IPS-18a (cell line): ENCODE results near the gene MIEF2.

Experiments used
- H3K27ac ChIP-seq: one replicate; pipeline ENCODE4 v1.5.1; 2013; ENCODE audit warnings: low read length
- H3K27me3 ChIP-seq: one replicate; pipeline ENCODE4 v1.6.1; 2013; ENCODE audit warnings: mild to moderate bottlenecking, low read length; ENCODE audit not compliant: control insufficient read depth, insufficient read depth
- H3K36me3 ChIP-seq: one replicate; pipeline ENCODE4 v1.6.1; 2013; ENCODE audit warnings: low read depth, low read length; ENCODE audit not compliant: control insufficient read depth
- H3K4me1 ChIP-seq: one replicate; pipeline ENCODE4 v1.6.1; 2013; ENCODE audit warnings: low read depth, low read length; ENCODE audit not compliant: control insufficient read depth
- H3K4me3 ChIP-seq: one replicate; pipeline ENCODE4 v1.5.1; 2013; ENCODE audit warnings: low read length
- H3K9ac ChIP-seq: one replicate; pipeline ENCODE4 v1.6.1; 2013; ENCODE audit warnings: mild to moderate bottlenecking, low read length, moderate library complexity
- H3K9me3 ChIP-seq: one replicate; pipeline ENCODE4 v1.6.1; 2013; ENCODE audit warnings: low read depth, low read length; ENCODE audit not compliant: control insufficient read depth

Gene MIEF2

DNA sequence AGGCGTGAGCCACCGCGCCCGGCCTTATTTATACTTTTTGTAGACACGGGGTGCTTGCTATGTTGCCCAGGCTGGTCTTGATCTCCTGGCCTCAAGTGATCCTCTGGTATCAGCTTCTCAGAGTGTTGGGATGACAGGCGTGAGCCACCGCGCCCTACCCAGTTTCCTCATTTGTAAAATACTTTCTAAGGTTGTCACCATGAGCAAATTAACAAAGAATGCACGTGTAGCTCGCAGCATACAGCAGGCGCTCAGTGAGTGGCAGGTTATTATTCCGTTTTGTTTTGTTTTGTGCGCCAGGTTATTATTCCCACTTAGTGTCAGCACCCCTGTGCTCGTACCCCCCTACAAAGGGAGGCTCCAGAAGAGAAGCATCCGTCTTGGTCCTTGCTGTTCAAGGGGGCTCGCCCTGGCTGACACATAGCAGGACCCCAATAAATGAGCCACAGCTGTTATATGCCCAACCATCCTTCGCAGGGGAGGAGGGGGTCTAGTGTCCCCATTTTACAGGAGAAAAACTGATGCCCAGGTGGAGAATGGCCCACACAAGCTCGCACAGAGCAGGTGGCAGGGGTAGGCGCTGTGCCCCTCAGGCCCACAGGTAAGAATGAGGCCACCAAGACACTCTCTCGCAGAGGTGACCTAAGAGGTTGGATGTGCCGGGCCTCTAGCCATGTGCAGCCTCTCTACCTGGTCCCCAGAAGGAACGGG is 686 bp upstream of the MIEF2 start:
- H3K4me3 ChIP-seq, result peak overlapping the region; percentile 74
- H3K4me1 ChIP-seq, result peaks cover 13% of the 10 kb centered on the region
- H3K9me3 ChIP-seq, result no peaks in the 10 kb centered on the region
- peaks cover 27% of the 10 kb centered on the region for H3K36me3 ChIP-seq
- H3K27ac ChIP-seq, result no peak overlapping the region
- no peak overlapping the region for H3K9ac ChIP-seq
- no peaks in the 10 kb centered on the region for H3K27me3 ChIP-seq

GRCh38 chr17:18261146-18261515 is 669 bp downstream of the MIEF2 start:
- Histone ChIP-seq H3K9ac (peak overlapping the region; percentile 67), H3K36me3 (peaks cover 21% of the 10 kb centered on the region), H3K27ac (peak overlapping the region; percentile 29), H3K27me3 (no peaks in the 10 kb centered on the region), H3K4me3 (peak overlapping the region; percentile 74), H3K4me1 (peaks cover 13% of the 10 kb centered on the region), H3K9me3 (no peaks in the 10 kb centered on the region)

GRCh38 chr17:18261659-18262058 is 1.2 kb downstream of the MIEF2 start:
- H3K4me1 ChIP-seq, result peaks cover 12% of the 10 kb centered on the region
- H3K9me3 ChIP-seq, result no peaks in the 10 kb centered on the region
- peaks cover 17% of the 10 kb centered on the region for H3K36me3 ChIP-seq
- H3K4me3 ChIP-seq, result peak overlapping the region; percentile 74
- peak overlapping the region; percentile 67 for H3K9ac ChIP-seq
- H3K27me3 ChIP-seq, result no peaks in the 10 kb centered on the region
- no peak overlapping the region for H3K27ac ChIP-seq

GRCh38 chr17:18262111-18262510 is 1.6 kb downstream of the MIEF2 start:
- Histone ChIP-seq H3K9me3 (no peaks in the 10 kb centered on the region), H3K27ac (no peak overlapping the region), H3K4me3 (no peak overlapping the region), H3K9ac (no peak overlapping the region), H3K27me3 (no peaks in the 10 kb centered on the region), H3K4me1 (peaks cover 7% of the 10 kb centered on the region), H3K36me3 (peaks cover 17% of the 10 kb centered on the region)

DNA sequence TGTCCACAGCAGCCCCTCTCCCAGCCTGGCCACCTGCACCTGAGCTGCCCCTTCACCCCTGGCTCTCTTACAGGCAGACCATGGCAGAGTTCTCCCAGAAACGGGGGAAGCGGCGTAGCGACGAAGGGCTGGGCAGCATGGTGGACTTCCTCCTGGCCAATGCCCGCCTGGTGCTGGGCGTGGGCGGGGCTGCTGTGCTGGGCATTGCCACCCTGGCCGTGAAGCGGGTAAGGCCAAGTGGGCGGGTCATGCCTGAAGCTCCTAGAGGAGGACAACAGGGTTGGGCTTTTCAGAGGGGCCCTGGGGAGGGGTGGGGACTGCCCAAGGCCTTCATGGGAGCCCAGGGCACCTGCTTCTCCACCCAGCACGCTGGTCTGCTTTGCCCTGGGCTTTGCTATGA is 2.2 kb downstream of the MIEF2 start:
- H3K4me1 ChIP-seq, result peaks cover 5% of the 10 kb centered on the region

DNA sequence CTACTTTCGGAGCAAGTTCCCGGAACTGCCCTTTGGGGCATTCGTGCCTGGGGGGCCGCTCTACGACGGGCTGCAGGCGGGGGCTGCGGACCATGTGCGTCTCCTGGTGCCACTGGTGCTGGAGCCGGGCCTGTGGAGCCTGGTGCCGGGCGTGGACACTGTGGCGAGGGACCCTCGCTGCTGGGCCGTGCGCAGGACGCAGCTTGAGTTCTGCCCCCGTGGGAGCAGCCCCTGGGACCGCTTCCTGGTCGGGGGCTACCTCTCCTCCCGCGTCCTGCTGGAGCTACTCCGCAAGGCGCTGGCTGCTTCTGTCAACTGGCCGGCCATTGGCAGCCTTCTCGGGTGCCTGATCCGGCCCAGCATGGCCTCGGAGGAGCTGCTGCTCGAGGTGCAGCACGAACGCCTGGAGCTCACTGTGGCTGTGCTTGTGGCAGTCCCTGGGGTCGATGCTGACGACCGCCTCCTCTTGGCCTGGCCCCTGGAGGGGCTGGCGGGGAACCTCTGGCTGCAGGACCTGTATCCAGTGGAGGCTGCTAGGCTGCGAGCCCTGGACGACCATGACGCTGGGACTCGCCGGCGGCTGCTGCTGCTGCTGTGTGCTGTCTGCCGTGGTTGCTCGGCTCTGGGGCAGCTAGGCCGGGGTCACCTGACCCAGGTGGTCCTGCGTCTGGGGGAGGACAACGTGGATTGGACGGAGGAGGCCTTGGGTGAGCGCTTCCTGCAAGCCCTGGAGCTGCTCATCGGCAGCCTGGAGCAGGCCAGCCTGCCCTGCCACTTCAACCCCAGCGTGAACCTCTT is 3.6 kb downstream of the MIEF2 start:
- Histone ChIP-seq H3K4me1 (peaks cover 9% of the 10 kb centered on the region), H3K4me3 (no peak overlapping the region), H3K27me3 (no peaks in the 10 kb centered on the region), H3K9ac (no peak overlapping the region), H3K9me3 (no peaks in the 10 kb centered on the region), H3K27ac (no peak overlapping the region), H3K36me3 (peaks cover 17% of the 10 kb centered on the region)

More for the DNA sequence above, 2.2 kb downstream of the MIEF2 start:
- H3K9me3 ChIP-seq, result no peaks in the 10 kb centered on the region
- H3K9ac ChIP-seq, result no peak overlapping the region
- no peaks in the 10 kb centered on the region for H3K27me3 ChIP-seq
- no peak overlapping the region for H3K4me3 ChIP-seq
- H3K27ac ChIP-seq, result no peak overlapping the region
- H3K36me3 ChIP-seq, result peaks cover 17% of the 10 kb centered on the region

DNA sequence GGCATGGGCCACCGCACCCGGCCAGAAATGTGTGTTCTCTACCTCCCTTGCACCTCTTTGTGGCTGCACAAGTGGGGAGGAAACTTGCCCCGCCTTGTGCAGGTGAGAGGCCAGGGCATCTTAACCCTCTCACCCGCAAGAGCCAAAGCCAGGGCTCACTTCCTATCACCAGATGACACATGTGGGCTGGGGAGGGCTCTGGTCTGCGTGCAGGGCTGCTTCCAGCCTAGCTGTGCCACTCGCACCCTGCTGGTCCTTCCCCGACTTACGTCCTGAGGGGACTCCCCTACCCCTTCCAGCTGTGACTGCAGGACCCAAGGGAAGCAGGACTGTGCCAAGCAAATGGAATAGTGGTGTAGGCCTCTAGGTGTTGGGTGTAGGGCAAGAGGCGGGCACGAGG is 6.9 kb downstream of the MIEF2 start:
- peaks cover 21% of the 10 kb centered on the region for H3K36me3 ChIP-seq
- H3K27ac ChIP-seq, result no peak overlapping the region
- no peak overlapping the region for H3K4me3 ChIP-seq
- H3K27me3 ChIP-seq, result no peaks in the 10 kb centered on the region
- H3K4me1 ChIP-seq, result peaks cover 4% of the 10 kb centered on the region
- no peaks in the 10 kb centered on the region for H3K9me3 ChIP-seq
- no peak overlapping the region for H3K9ac ChIP-seq

DNA sequence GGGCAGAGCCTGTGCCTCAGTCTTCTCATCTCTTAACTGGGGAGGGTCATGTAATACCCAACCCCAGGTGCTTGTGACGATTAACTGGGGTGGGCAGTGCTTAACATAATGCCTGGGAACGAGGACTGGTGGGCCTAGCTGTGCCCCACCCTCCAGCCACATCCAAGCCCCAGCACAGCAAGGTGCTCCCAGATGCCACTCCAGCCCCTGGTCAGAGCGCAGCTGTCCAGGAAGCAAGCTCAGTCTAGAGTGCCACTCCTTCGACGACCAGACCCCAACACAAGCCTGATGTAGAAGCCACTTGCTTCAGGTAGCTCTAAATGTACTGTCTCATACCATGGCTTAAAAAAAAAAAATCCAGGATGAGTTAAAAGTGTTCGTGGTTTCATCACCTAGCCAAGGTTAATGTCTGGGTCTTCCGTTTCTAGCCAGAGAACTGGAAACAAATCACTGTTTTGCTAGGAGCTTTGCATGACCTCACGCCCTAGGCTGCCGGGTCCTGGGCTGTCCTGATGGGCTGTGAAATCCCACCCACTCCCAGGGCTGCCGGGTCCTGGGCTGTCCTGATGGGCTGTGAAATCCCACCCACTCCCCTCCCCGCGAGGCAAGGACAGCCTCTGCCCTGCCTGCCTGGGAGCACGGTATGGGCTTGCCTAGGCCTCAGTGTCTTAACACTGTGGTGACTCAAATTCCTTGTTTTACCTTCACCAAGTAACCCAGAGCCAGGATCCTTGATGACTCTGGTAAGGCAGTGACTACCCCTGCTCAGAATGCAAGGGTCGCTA is 7.7 kb downstream of the MIEF2 start:
- Histone ChIP-seq H3K4me1 (peaks cover 4% of the 10 kb centered on the region), H3K27me3 (no peaks in the 10 kb centered on the region), H3K4me3 (no peak overlapping the region), H3K9me3 (no peaks in the 10 kb centered on the region), H3K36me3 (peaks cover 21% of the 10 kb centered on the region), H3K27ac (no peak overlapping the region), H3K9ac (no peak overlapping the region)

DNA sequence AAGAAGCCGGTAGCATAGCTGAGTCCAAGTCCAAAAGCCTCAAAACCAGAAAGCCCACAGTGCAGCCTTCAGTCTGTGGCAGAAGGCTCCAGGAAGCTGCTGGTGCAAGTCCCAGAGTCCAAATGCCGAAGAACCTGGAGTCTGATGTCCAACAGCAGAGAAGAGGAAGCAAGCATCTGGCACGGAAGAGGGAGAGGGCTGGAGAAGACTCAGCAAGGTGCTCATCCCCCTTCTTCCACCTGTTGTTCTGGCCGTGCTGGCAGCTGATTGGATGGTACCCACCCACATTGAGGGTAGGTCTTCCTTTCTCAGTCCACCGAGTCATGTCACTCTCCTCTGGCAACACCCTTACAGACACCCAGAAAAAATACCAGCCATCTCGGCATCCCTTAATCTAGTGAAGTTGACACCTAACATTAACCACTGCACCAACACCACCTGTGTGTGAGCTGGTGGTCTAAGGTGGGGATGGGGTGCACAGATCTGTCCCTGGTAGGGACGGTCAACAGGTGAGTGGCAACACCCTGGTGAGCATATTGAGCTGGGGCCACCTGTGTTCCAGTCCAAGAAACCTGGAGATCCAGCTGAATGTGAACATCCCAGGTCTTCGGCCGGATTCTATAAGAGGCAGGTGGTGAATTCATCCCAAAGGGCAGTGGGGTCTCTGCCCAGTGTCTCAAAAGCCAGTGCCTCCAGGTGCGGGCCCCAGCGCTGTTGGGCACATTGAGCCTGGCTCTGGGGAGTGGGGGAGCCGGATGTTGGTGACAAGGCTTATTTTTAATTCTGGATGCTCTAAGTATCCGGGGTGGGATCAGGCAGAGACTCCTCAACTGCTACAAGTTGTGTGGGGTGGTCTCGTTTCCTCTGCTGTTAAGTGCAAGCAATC is 9.8 kb downstream of the MIEF2 start:
- Histone ChIP-seq H3K9me3 (no peaks in the 10 kb centered on the region), H3K4me3 (no peak overlapping the region), H3K27ac (no peak overlapping the region), H3K27me3 (no peaks in the 10 kb centered on the region), H3K36me3 (peaks cover 20% of the 10 kb centered on the region), H3K4me1 (peaks cover 4% of the 10 kb centered on the region), H3K9ac (no peak overlapping the region)

DNA sequence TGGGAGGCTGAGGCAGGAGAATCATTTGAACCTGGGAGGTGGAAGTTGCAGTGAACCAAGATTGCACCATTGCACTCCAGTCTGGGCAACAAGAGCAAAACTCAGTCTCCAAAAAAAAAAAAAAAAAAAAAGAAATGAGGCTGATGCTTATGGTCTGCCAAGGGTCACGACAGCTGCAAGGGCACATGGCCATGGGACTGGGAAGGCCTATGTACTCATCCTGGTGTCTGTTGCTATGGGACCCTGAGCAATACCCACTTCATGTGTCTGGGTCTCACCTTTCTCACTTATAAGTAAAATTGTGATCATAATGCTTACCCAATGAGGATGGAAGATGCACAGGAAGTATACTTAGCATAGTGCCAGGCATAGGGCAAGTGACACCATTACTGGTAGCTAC is 16.6 kb downstream of the MIEF2 start:
- Histone ChIP-seq H3K27me3 (no peaks in the 10 kb centered on the region), H3K4me1 (no peaks in the 10 kb centered on the region), H3K27ac (no peak overlapping the region), H3K9ac (no peak overlapping the region), H3K4me3 (no peak overlapping the region), H3K9me3 (no peaks in the 10 kb centered on the region), H3K36me3 (peaks cover 69% of the 10 kb centered on the region)

- no peak overlapping the region for H3K27ac ChIP-seq
- no peaks in the 10 kb centered on the region for H3K9me3 ChIP-seq
- H3K9ac ChIP-seq, result no peak overlapping the region
- no peaks in the 10 kb centered on the region for H3K4me1 ChIP-seq
- H3K27me3 ChIP-seq, result no peaks in the 10 kb centered on the region
- no peak overlapping the region for H3K4me3 ChIP-seq
- peaks cover 76% of the 10 kb centered on the region for H3K36me3 ChIP-seq
Measured at GRCh38 chr17:18278867-18279266, 18.4 kb downstream of the MIEF2 start.
